Iris pigment epithelial cell (primary cell): ENCODE measurements around the gene ALG9.
A peak's percentile ranks its signal among the peaks of the same experiment; 100 is the strongest.
"Not testable (repeated sequence)": the region's sequence is repeated elsewhere in the genome, so short reads cannot be mapped to it uniquely, and the experiment has no call there.

Experiments used
- DNase-seq: peaks from one replicate; pipeline ENCODE4 v3.0.0-alpha.2; 2011; ENCODE audit warnings: low read depth

Gene ALG9

DNA sequence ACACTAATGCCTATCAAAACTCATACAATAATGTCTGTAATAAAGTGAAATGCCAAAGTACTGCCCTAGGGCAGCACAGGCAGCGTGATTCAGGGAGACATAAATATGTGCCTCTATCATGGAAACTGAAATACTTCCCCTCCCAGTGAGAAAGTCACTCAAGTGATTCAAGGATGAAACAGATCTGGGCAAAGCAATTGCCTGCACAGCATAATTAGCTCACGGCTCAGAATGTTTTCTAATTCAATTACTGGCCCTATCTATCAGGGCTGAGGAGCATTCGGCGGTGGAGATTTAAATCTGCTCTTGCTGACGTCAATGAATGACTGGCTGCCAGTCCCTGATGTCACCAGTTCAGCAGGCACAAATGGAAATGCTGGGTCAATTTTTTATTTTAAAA, 77.5 kb downstream of the ALG9 start:
- peak; percentile 70 for DNase-seq

DNA sequence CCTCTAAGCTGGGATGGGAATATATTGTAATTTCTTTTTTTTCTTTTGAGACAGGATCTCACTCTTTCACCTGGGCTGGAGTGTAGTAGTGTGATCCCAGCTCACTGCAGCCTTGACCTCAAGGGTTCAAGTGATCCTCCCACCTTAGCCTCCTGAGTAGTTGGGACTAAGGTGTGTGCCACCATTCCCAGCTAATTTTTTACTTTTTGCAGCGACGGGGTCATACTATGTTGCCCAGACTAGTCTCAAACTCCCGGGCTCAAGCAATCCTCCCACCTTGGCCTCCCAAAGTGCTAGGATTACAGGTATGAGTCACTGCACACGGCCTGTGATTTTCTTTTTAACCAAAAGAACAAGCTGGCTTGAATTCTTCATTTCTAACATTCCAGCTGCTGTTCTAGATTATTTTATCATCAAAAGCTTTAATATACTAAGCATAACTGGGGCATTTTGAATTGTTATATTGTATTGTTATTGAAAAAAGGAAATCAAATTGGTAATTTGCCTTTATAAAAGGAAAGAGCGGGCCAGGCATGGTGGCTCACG, 78.4 kb downstream of the ALG9 start:
- DNase-seq, result peak; percentile 55

DNA sequence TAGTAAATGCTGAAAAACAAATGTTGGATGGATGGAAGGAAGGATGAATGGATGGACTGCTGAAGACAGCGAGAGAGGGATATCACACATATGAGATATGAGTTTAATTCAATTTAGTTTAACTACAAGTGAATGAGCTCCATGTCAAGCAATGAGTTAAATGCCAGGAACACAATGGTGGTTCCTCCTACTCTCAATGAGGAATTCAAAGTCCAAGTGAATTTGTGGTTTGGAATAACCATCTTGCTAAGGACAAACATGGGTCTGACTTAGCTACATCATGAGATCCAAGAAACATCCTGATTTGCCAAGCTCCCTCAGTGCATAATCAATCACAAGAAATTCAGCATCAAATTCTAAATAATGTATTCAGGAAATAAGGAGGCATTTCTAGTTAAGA, 79.1 kb downstream of the ALG9 start:
- DNase-seq, result no peak

DNA sequence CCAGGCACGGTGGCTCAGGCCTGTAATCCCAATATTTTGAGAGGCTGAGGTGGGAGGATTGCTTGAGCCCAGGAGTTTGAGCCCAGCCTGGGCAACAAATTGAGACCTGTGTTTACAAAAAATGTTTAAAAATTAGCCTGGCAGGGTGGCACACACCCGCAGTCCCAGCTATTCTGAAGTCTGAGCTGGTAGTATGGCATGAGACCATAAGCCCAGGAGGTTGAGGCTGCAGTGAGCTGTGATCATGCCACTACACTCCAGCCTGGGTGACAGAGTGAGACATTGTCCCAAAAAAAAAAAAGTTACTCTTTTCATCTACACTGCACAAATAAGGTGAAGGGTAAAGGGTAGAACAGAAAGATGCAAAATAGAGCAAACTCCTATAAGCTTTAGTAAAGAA, 82.9 kb downstream of the ALG9 start:
- no peak for DNase-seq

DNA sequence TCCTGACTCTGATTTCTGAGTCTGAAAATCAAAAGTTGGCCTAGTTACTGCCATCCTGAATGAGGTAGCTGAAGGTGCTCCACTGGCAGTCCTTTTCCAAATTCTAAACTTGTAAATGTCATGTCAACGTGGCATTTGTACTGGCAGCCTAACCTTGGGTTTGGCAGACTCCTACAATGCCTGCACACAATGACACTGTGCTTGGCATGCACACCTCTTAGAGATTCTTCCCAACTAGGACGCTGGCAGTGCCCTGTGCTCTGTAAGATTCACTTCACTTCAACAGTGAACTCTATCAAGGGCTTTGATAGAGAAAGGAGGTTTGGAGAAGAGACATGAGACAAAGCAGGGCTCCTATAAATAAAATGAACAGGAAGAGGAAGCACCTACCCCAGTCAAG, 83.3 kb downstream of the ALG9 start:
- no peak for DNase-seq

DNA sequence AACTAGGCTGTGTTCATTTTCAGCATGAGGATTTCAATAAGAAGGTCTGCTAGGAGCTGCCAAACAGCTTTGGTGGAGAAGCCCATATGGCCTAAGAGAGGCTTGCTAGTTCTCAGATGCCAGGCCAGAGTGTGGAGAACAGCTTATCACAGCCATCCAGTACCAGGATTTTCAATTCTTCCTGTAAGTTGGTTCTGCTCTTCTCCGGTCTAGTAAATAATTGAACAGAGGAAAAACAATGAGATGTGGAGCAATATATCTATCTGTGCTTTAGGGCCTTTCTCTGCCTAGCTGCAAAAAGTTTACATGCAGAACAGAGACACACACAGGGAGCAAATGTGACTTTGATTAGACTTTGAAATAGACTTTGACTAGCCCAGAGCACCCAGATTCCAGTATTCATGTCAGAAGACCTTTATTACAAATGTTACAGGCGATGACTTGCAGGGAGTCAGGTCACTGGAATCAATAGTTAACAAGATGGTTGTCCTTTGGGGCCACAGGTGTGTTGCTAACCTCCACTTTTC, 85.4 kb downstream of the ALG9 start:
- DNase-seq, result no peak

DNA sequence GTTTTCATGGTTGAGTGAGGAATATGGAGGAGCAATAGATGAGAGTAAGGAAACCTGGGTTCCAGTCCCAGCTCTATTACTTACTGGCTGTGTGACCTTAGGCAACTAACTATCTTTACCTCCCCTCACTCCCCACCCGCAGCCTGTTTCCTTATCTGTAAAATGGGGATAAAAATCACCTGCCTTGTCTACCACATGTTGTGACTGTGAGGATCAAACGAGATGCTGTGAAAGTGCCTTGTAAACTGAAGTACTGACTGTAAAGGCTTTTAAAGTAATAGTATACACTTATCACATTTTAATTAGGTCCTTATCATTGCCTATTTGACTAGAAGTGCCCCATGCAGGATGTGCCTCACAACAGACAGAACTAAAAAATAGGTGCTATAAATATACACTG, 86.3 kb downstream of the ALG9 start:
- no peak for DNase-seq

DNA sequence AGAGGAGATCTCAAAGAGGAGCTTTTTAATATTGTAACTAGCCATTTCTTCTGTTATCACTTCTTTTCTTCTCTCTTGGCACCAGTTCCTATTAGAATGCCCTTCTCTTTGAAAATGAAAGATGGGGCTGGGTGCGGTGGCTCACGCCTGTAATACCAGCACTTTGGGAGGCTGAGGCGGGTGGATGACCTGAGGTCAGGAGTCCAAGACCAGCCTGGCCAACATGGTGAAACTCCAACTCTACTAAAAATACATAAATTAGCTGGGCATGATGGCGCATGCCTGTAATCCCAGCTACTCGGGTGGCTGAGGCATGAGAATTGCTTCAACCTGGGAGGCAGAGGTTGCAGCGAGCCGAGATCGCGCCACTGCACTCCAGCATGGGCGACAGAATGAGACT, 87.1 kb downstream of the ALG9 start:
- DNase-seq, result not testable (repeated sequence)

DNA sequence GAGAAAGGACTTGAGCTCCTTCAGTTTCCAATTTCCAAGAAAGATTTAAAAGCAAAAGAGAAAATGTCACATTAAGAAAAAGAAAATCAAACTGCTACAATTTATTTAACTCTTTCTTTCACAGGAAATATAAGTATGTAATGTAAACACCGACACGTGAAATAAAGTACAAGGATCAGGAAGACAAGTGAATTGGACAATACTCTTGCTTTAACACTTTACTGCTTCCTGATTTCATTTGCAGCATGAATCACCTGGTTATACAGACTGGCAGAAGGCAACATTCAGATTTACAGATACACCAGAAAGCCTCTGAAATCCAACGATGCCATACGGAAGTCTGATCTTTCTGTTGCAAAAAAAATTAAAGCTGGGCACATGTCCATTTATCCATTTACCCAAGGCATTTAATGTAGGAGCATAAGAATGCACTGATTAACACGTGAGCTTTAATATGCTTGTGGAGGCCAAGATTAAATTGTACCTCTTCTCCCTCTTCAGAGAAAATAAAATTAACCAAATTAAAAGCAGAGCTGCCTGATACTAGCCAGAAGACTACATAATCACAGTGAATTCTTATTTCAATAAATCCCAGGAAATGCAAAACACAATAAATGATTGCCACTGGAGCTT, 89.2 kb downstream of the ALG9 start:
- no peak for DNase-seq

DNA sequence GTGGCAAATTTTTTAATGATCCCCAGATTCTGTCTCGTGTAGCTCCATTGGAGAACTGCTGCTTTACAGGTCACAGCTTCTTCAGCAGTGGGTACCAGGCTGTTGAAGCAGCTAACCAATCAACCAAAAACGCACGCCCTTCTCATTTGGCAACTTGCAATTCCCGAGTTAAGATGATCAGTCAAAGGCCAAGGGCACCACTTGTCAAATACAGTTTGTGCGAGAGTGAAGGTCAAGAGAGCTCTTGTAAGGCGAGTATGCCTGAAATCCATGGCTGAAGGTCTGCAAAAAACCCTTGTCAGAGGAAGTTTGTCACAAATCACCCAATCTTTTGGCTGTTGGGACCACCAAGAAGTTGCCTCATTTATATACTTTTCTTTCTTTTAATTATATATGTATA, 92.3 kb downstream of the ALG9 start:
- DNase-seq, result no peak

DNA sequence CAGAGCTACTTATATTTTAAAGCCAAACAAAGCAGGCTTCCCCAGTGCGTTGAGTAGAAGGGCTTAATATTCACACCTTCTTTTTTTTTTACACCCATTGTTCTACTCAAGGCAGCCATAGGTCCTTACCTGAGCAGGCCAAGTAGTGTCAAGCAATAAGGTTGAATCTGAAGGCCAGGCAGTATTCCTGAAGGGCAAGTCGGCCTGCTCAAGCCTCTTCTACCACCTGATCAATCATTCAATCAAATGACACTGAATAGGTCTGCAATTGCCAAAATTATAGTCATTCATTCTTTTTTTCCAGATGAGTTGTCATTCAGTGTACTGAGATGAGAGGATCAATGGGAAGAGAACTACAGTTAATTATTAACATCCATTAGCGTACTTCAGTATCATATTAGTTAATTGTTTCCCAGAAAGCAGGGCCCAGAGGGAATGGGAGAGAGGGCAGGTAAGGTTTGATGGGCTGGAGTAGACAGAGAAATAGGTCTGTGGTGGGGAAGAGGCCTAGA, 93.3 kb downstream of the ALG9 start:
- no peak for DNase-seq

DNA sequence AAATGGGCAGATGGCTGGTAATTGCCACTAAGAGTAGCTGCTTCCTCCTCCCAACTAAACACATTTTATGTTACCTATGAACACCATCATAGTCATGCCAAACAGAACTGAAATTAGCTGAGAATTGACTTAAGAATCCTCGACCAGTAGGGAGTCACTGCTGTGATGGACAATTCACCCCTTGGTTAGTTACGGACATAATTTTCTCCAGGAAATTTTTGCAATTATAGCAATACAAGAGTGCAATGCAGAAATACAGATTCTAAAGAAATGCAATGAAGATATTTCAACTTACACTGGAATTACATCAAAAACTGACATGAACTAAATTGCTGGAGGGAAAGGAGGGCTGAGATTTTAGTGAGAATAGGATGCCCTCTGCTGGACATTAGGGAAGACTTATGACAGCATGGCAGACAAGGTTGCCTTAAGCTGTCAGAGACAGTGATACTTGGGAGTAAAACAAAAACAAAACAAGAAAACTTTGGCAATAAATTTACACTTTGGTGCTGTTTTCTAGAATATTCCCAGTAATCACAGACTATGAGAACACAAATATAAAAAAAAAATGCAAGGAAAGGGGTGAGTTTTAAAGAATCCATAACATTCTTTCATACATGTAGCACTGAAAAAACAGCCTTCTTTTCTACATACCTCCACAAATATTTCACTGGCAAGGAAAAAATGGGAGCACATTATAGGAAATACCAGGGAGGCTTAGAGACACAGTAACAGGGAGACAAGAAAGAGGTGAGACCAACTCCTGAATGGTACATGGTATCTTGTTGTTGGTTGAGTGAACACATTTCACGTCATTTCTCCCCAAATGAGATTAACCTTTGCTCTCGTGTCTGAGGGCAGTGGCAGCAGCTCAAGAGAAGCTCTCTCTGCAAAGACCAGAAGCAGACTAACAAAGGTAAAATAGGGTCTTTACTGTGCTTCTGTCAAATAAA, 94.0 kb downstream of the ALG9 start:
- DNase-seq, result peak; percentile 84

DNA sequence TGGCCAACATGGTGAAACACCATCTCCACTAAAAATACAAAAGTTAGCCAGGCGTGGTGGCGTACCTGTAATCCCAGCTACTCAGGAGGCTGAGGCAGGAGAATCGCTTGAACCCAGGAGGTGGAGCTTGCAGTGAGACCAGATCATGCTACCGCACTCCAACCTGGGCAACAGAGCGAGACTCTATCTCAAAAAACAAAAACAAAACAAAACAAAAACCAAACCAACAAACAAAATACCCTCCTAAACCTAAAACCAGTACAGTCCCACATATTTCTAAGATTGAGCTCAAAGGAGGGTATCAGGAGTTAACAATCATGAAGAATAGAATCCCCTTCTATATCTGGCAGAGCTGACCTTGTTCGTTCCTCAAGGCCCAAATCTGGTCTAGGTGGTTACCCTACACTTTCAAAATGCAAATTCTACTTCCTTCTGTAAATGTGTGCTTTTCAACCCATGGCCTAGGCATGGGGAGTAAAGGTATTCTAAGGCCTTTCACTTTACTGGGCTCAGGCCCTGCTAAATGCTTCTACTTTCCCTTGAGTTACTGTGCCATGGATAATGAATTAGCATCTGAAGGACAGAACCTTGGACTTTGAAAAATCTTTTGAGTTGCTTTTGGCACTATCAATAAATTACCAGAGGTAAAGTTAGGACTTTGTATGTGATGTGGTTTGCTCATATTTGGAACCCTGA, 94.8 kb downstream of the ALG9 start:
- no peak for DNase-seq

DNA sequence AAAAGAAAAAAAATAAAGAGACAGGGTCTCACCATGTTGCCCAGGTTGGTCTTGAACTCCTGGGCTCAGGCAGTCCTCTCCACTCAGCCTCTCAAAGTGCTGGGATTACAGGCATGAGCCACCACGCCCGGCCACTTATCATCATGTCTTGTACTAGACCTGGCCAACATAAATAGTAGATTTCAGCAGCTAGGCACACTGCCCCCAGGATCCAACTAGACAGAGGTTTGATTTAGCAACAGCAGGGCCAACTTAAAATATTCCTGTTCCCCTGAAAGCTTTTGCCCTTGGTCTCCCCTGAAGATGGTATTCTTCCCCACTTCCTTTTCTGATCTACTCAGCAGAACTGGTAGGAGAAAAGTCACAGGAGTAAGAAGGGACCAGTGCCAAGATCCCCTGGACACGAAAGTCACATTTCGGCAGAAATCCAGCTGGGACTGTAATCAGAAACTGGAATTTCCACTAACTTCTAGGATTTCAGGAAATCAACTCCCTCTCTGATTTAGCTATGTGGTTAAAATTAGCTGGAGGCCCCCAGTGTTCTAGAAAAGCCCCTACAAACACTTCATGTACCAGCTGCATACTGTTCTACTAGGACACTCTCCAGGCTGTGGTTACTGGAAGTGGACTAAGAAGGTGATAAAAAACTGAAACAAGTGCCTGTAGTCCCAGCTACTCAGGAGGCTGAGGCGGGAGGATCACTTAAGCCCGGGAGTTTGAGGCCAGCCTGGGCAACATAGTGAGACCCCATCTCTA, 96.2 kb downstream of the ALG9 start:
- peak; percentile 14 for DNase-seq

DNA sequence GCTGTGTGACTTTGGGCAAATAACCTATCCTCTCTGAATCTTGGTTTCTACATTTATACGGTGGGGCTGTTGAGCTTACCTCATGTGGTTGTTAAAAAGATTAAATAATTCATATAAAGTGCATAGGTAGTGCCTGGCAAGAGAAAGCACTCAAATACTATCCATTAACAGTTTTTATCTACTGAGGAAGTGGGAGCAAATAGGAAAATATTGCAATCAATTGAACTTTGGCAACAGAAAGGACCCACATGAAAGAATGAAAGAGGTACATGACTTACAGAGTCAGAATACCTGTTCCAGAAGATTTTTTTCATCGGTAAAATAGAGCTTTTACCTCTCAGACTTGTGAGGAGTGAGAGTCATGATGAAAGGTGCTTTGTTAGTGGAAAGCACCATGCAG, 98.8 kb downstream of the ALG9 start:
- no peak for DNase-seq

DNA sequence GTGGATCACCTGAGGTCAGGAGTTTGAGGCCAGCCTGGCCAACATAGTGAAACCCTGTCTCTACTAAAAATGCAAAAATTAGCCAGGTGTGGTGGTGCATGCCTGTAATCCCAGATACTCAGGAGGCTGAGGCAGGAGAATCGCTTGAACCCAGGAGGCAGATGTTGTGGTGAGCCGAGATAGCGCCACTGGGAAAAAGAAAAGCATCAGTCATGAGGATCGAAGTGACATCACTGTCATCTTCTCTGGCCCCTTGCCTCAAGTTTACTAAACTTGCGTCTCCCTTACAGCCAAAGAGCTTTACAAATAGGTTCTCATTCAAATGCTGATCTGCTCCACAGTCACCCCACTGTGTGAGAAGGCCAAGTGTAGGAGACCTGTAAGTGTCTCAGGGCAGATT, 100.2 kb downstream of the ALG9 start:
- not testable (repeated sequence) for DNase-seq

DNA sequence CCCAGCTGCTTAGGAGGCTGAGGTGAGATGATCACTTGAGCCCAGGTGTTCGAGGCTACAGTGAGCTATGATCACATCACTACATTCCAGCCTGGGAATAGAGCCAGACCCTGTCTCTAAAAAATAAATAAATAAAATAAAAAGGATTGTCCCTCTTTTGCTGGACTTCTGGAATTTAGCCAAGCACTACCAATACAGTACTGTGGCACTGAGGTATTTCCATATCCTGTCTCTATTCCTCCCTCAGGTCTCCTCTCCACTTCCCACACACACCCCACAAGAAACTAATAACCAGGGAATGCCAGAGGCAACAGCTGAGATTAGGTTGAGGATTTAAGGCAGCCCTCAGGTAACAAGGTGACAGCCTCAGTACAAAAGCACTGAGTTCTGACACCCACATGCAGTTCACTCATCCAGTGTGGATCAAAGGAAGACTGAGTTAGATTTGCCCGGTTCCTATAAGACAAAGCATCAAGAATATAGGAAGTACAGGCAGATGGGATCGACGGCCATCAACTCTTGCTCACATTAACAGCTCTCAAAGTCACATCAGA, 100.7 kb downstream of the ALG9 start:
- DNase-seq, result no peak

DNA sequence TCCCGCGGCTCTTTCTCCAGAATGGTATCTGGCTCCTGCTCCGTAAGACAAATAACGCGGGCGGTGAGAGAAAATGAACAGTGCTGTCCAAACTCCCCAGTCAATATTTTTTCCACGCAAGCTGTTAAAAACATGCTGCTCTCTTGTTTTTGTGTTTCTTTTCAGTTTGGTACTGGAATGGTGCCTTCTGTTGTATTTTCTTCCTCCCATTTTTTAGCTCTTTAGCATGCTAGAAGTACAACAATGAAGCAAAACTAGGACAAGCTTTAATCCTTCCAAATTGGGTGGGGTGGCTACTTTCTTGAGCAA, 104.6 kb downstream of the ALG9 start:
- DNase-seq, result no peak

DNA sequence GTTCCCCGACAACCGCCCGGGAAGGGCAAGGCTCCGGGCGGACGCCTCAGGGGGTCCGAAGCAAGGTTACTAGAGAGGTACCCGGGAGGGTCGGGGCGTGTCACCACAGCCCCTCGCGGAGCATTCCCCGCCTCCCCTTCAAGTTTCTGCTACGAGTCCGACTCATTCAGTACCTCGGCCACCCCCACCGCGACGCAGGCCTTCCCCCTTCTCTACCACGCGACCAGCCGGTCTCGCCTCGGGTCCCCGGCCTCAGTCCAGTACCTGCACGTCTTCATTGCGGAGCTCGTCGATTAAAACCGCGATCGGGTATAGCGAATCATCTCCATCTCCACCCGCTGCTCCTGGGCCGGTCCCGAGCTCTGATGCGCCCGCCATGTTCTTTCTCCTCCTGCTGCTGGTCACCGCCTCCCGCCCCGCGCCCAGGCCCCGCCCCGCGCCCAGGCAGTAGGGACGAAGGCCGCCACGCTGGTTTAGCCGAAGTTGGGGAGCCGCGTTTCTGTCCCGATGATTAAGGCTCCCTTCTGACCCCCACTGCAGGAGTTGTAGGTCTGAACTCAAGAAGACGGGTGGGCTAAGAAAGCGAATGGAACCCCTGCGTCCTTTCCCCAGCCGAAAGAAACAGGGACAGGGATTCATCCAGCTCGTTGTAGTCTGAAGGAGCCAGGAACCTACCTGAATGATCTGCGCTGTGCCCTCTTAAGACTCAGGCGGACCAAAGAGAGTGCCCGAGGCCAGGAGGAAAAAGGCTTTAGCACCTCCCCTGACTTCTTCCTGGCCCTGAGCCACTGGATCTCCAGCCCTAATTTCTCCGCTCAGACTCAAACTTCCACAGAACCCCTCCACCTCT, 105.2 kb downstream of the ALG9 start, which contains the start of gene PPP2R1B:
Gene PPP2R1B, minus strand, starts transcription at position 406 of the 850 bp plus-strand sequence. Its CDS starts 28 bp downstream, at position 378.
- peak; percentile 66 for DNase-seq

DNA sequence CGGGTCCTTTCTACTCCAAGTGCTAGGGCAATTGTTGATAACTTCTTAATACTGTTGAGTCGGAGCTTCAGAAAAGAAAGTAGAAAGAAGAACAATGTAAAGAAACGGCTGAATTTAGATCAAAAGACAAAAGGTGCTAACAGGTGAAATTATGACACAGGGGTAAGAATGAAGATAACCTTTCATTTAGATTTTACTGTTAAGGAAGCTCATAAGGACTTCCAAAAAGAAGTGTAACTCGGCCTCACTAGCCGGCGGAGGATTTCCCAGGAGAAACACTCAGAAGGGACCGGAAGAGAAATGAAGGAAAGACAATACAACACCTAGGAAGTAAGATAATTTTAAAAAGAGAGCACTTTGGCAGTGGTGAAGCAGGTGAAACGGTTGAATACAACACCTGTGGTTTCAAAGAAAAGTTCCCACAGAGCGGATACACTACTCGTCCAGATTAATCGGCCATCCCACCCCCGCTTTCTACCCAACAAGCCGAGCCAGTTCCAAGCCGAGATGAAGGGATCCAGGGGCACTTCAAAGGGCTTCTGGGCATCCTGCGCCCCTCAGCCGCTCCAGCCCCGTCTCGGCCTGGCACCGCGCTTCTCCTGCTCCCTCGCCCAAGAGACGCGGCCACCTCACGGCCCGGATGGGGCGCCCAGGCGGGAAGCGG, 105.9 kb downstream of the ALG9 start:
- peak; percentile 14 for DNase-seq
